Mesothelial cell of epicardium (in vitro differentiated cells): Measurements from ENCODE around the gene RTL1. TPM values are rescaled to one million over a fixed set of nuclear protein-coding genes. Genes with fewer than 3 reads are reported as not detected.

Source experiments
- DNase-seq, 2 experiments: peaks; one replicate each; pipeline ENCODE4 v3.0.0; 2021; ENCODE audit warnings: low spot score in 2 of 2; ENCODE audit not compliant: unreplicated experiment in 2 of 2
- H3K27ac Mint-ChIP-seq: 2 replicates; pipeline ENCODE4 v1.8.0; 2021; ENCODE audit warnings: mixed read lengths
- H3K27me3 Mint-ChIP-seq: 2 replicates; pipeline ENCODE4 v1.8.0; 2021; ENCODE audit warnings: low read depth, mixed read lengths
- H3K36me3 Mint-ChIP-seq: 2 replicates; pipeline ENCODE4 v1.8.0; 2021; ENCODE audit warnings: mixed read lengths
- H3K4me1 Mint-ChIP-seq: 2 replicates; pipeline ENCODE4 v1.8.0; 2021; ENCODE audit warnings: mixed read lengths
- H3K4me3 Mint-ChIP-seq: 2 replicates; pipeline ENCODE4 v1.8.0; 2021; ENCODE audit warnings: mild to moderate bottlenecking, moderate library complexity, mixed read lengths
- H3K9me3 Mint-ChIP-seq: 2 replicates; pipeline ENCODE4 v1.8.0; 2021; ENCODE audit warnings: mixed read lengths
- total RNA-seq: library from RNA; stranded (reverse); gene quantifications from 3 replicates; pipeline ENCODE4 v1.2.1, GENCODE V29; 2021
- TF ChIP-seq, protein P1 (sequence below): fragments of 200-600 bp; sonication (generic); IDR thresholded peaks from one replicate; pipeline ENCODE4 v1.5.0; 2021; ENCODE audit warnings: antibody characterized with exemption; ENCODE audit not compliant: unreplicated experiment

RTL1 gene
- total RNA-seq, 1 donor from 2014 or later = 9.3 TPM

GRCh38 chr14:100844082-100844408, 59.5 kb downstream of the RTL1 start:
- DNase-seq = no peak
- peaks cover 40% of the 10 kb centered on the region for H3K4me1 Mint-ChIP-seq
- H3K9me3 Mint-ChIP-seq = no peaks in the 10 kb centered on the region
- no peaks in the 10 kb centered on the region for H3K27me3 Mint-ChIP-seq
- no peaks in the 10 kb centered on the region for H3K36me3 Mint-ChIP-seq
- H3K4me3 Mint-ChIP-seq = no peak overlapping the region
- TF ChIP-seq, protein P1, sequence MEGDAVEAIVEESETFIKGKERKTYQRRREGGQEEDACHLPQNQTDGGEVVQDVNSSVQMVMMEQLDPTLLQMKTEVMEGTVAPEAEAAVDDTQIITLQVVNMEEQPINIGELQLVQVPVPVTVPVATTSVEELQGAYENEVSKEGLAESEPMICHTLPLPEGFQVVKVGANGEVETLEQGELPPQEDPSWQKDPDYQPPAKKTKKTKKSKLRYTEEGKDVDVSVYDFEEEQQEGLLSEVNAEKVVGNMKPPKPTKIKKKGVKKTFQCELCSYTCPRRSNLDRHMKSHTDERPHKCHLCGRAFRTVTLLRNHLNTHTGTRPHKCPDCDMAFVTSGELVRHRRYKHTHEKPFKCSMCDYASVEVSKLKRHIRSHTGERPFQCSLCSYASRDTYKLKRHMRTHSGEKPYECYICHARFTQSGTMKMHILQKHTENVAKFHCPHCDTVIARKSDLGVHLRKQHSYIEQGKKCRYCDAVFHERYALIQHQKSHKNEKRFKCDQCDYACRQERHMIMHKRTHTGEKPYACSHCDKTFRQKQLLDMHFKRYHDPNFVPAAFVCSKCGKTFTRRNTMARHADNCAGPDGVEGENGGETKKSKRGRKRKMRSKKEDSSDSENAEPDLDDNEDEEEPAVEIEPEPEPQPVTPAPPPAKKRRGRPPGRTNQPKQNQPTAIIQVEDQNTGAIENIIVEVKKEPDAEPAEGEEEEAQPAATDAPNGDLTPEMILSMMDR = no peak
- no peak overlapping the region for H3K27ac Mint-ChIP-seq

GRCh38 chr14:100842799-100843198, 60.7 kb downstream of the RTL1 start:
- no peak for DNase-seq
- no peaks in the 10 kb centered on the region for H3K27me3 Mint-ChIP-seq
- H3K27ac Mint-ChIP-seq = peak overlapping the region; percentile 70
- H3K4me3 Mint-ChIP-seq = no peak overlapping the region
- peaks cover 44% of the 10 kb centered on the region for H3K4me1 Mint-ChIP-seq
- TF ChIP-seq, protein P1 = no peak
- H3K9me3 Mint-ChIP-seq = no peaks in the 10 kb centered on the region
- H3K36me3 Mint-ChIP-seq = no peaks in the 10 kb centered on the region

DNA sequence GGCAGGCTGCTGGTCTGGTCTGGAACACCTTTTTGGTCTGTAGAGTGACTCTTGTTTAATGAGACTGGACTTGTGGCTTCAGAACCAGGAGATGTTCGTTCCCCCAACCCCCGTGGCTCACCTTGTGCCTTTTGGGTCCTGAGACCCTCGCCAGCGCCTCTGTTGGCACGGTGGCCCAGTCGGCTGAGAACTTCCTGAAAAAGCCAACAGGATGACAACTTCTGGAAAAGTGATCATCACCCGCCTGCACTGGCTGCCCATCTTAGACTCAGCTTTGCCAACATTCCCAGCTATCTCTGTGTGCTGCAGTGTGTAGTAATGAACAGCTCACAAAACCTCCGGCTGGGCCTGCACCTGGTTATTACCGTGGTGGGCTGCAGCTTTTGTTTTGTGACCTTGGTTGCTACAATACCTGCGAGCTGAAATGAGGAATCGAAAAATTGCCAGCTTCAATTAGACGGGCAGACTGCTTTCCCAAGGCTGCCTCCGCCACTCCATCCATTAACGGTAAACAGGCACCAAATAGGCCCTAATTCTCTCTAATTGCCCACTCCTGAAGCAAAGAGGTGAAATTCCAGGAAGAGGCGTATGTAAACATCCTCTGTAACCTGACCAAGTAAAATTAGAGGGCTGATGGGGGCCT, 61.6 kb downstream of the RTL1 start:
- no peaks in the 10 kb centered on the region for H3K9me3 Mint-ChIP-seq
- H3K4me1 Mint-ChIP-seq = peaks cover 47% of the 10 kb centered on the region
- H3K4me3 Mint-ChIP-seq = no peak overlapping the region
- peak overlapping the region; percentile 68 for H3K27ac Mint-ChIP-seq
- DNase-seq = no peak
- TF ChIP-seq, protein P1 = no peak
- no peaks in the 10 kb centered on the region for H3K36me3 Mint-ChIP-seq
- no peaks in the 10 kb centered on the region for H3K27me3 Mint-ChIP-seq

DNA sequence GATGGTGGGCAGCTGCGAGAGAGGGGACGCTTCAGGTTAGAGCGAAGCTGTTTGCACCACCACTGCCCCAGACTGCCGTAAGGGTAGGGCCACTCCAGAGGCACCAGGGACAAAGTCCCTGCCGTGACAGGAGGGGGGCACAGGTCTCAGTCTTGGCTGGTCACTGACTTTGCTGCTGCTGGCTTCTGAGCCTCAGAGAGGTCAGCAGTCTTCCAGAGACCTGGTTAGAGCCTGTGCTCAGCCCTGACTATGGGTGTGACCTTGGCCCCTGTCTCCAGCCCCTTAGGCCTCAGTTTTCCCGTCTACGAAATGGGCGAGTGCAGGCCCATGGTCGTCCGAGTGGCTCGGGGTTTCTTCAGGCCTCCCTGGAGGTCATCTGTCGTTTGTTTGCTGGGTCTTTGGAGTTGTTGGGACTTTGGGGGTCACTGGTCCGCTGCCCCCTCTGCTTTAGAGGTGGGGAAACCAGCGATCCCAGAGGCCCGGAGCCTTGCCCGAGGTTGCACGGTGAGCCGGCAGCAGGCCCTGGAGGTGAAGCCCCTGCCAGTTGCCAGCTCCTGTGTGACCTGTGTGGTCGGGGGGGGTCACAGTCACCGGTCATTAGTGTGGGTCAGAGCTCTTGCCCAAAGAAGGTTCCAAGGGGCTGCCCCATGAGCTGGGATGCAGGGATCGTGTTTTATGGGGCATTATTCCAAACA, 62.3 kb downstream of the RTL1 start:
- no peak for DNase-seq
- Mint-ChIP-seq H3K36me3 (no peaks in the 10 kb centered on the region), H3K4me3 (no peak overlapping the region), H3K27ac (peak overlapping the region; percentile 43), H3K27me3 (no peaks in the 10 kb centered on the region), H3K9me3 (no peaks in the 10 kb centered on the region), H3K4me1 (peaks cover 47% of the 10 kb centered on the region)
- TF ChIP-seq, protein P1 = no peak

GRCh38 chr14:100840286-100841065, 63.0 kb downstream of the RTL1 start:
- TF ChIP-seq, protein P1 = no peak
- Mint-ChIP-seq H3K27me3 (peaks cover 2% of the 10 kb centered on the region), H3K36me3 (no peaks in the 10 kb centered on the region), H3K9me3 (no peaks in the 10 kb centered on the region), H3K27ac (peak overlapping the region; percentile 80), H3K4me1 (peaks cover 47% of the 10 kb centered on the region), H3K4me3 (no peak overlapping the region)
- no peak for DNase-seq
